Frontal cortex (tissue), 4 donors: ENCODE measurements around the gene YKT6. TPM values are rescaled to one million over a fixed set of nuclear protein-coding genes. Genes with fewer than 3 reads are reported as not detected.
"Not testable (repeated sequence)": the region's sequence is repeated elsewhere in the genome, so short reads cannot be mapped to it uniquely, and the experiment has no call there.

ENCODE experiments used
- DNase-seq, 2 donors: peaks; one replicate each; pipeline ENCODE4 v3.0.0; 2012; ENCODE audit warnings: low spot score in 2 of 2
- FAIRE-seq: peaks from 2 replicates; lab custom pipeline; 2012; peaks lifted over from hg19 to GRCh38; lab: Jason Lieb, UNC
- total RNA-seq: library from RNA; depleted of rRNA; stranded (reverse); fragments of >200 nt; gene quantifications from one replicate; pipeline ENCODE4 v1.2.3, GENCODE V29; 2014
- donor health status: control.
- donor health status: control.
- donor health status: control.

YKT6 gene
- total RNA-seq, 1 donor from 2014 or later = 53.0 TPM

GRCh38 chr7:44189993-44190872, 10.5 kb upstream of the YKT6 start:
- no peak for FAIRE-seq
- no peak for DNase-seq

GRCh38 chr7:44191171-44191570, 9.6 kb upstream of the YKT6 start:
- no peak for FAIRE-seq
- DNase-seq = no peak

- FAIRE-seq (no peak), DNase-seq (no peak)
Measured at GRCh38 chr7:44193011-44193802, 7.6 kb upstream of the YKT6 start.

- DNase-seq (no peak), FAIRE-seq (no peak)
Measured at GRCh38 chr7:44194069-44194468, 6.7 kb upstream of the YKT6 start.

- FAIRE-seq = no peak
Measured at GRCh38 chr7:44194562-44195145, 6.1 kb upstream of the YKT6 start.

GRCh38 chr7:44195889-44196288, 4.9 kb upstream of the YKT6 start:
- no peak for FAIRE-seq
- DNase-seq = no peak

More at GRCh38 chr7:44194562-44195145, 6.1 kb upstream of the YKT6 start:
- no peak for DNase-seq

GRCh38 chr7:44196450-44196872, 4.3 kb upstream of the YKT6 start:
- DNase-seq (peak; percentile 47 to 52), FAIRE-seq (no peak)

GRCh38 chr7:44197474-44197873, 3.3 kb upstream of the YKT6 start:
- FAIRE-seq (no peak), DNase-seq (no peak)

GRCh38 chr7:44200163-44200562, 615 bp upstream of the YKT6 start:
- FAIRE-seq = not testable (repeated sequence)

GRCh38 chr7:44201813-44202212, 1.0 kb downstream of the YKT6 start:
- FAIRE-seq (no peak), DNase-seq (no peak)

More at GRCh38 chr7:44200163-44200562, 615 bp upstream of the YKT6 start:
- DNase-seq = not testable (repeated sequence)

- FAIRE-seq = no peak
- no peak for DNase-seq
Measured at GRCh38 chr7:44206008-44206407, 5.2 kb downstream of the YKT6 start.

- DNase-seq = no peak
- no peak for FAIRE-seq
Measured at GRCh38 chr7:44208085-44208484, 7.3 kb downstream of the YKT6 start.

GRCh38 chr7:44210107-44210506, 9.3 kb downstream of the YKT6 start:
- no peak for DNase-seq
- FAIRE-seq = no peak

- DNase-seq = no peak
- FAIRE-seq = no peak
Measured at GRCh38 chr7:44211126-44211675, 10.4 kb downstream of the YKT6 start.

GRCh38 chr7:44212018-44212417, 11.2 kb downstream of the YKT6 start:
- DNase-seq = peak; percentile 61 to 63
- FAIRE-seq = no peak

- DNase-seq = peak in 1 of 2 donors; percentile 28
- FAIRE-seq = no peak
Measured at GRCh38 chr7:44212581-44213184, 11.9 kb downstream of the YKT6 start.

GRCh38 chr7:44213206-44213876, 12.6 kb downstream of the YKT6 start:
- FAIRE-seq (no peak), DNase-seq (peak in 1 of 2 donors; percentile 9)

- DNase-seq (no peak), FAIRE-seq (no peak)
Measured at GRCh38 chr7:44213877-44214388, 13.2 kb downstream of the YKT6 start.

- FAIRE-seq (no peak), DNase-seq (peak in 1 of 2 donors; percentile 31)
Measured at GRCh38 chr7:44215531-44215930, 14.8 kb downstream of the YKT6 start.
